HepG2 (cell line): Measurements from ENCODE around the gene SLC5A6. TPM values are rescaled to one million over a fixed set of nuclear protein-coding genes. Genes with fewer than 3 reads are reported as not detected.

Source experiments
- ATAC-seq: fragments of 200-7000 bp; cut with Tn5 transposase; 3 replicates; pipeline ENCODE4 v1.9.1; 2020; ENCODE audit warnings: mild to moderate bottlenecking, moderate library complexity
- BruUV-seq: library from RNA; stranded (reverse); fragments of 400-500 nt; replicated peaks from 2 replicates; lab custom pipeline; 2021; lab: Mats Ljungman, UMichigan
- CTCF ChIA-PET: fragments of 300-600 bp; formaldehyde crosslinking; extraction: SDS; loops from one replicate; lab custom pipeline; 2021; ENCODE audit warnings: low total read pairs, inconsistent platforms, low intra/inter-chr PET ratio; lab: Yijun Ruan, JAX
- POLR2A ChIA-PET: fragments of 350-600 bp; sonication (Branson Sonifier 250); formaldehyde crosslinking; loops from one replicate; lab custom pipeline; 2020; ENCODE audit warnings: antibody characterized with exemption, inconsistent platforms; lab: Yijun Ruan, JAX
- DNase-seq: peaks from one replicate; pipeline ENCODE4 v3.0.0-alpha.2; 2015; ENCODE audit warnings: low spot score
- FAIRE-seq: peaks from 3 replicates; lab custom pipeline; 2011; peaks lifted over from hg19 to GRCh38; lab: Jason Lieb, UNC
- H2AFZ ChIP-seq: one replicate; pipeline ENCODE4 v1.6.1; 2011; ENCODE audit warnings: low read length, inconsistent platforms
- H3K27ac ChIP-seq: fragments of 300-600 bp; 3 replicates; pipeline ENCODE4 v1.8.0; 2011; ENCODE audit warnings: mixed run types, mild to moderate bottlenecking, mixed read lengths, low read length, inconsistent platforms; ENCODE audit not compliant: insufficient read depth; ENCODE audit errors: extremely low read length
- H3K27me3 ChIP-seq, 2 experiments: fragments of 200-600 bp in 1 of 2; 2 replicates in 1 of 2; 3 replicates in 1 of 2; pipeline versions ENCODE4 v1.6.0 to v1.8.0; 2011; ENCODE audit warnings: low read length in 2 of 2, mild to moderate bottlenecking in 2 of 2, moderate library complexity in 2 of 2, inconsistent platforms in 1 of 2; ENCODE audit not compliant: insufficient read depth in 2 of 2, control insufficient read depth in 1 of 2
- H3K36me3 ChIP-seq, 2 experiments: fragments of 200-600 bp in 1 of 2; replicated peaks in 1 of 2; 2 replicates in 1 of 2; 3 replicates in 1 of 2; pipeline versions ENCODE4 v1.5.1 to v1.8.0; 2011; ENCODE audit warnings: low read length in 2 of 2, inconsistent platforms in 1 of 2; ENCODE audit not compliant: insufficient read depth in 2 of 2, control insufficient read depth in 1 of 2
- H3K4me1 ChIP-seq: 2 replicates; pipeline ENCODE4 v1.5.1; 2012; ENCODE audit warnings: low read length, inconsistent platforms; ENCODE audit not compliant: insufficient read depth
- H3K4me2 ChIP-seq: 2 replicates; pipeline ENCODE4 v1.6.0; 2011; ENCODE audit warnings: low read depth, low read length, inconsistent platforms
- H3K4me3 ChIP-seq, 3 experiments: fragments of 200-600 bp in 1 of 3; sonication (generic), shearing (Covaris generic) in 1 of 3; replicated peaks in 1 of 3; 2 replicates each; pipeline ENCODE4 v1.5.1; 2011 to 2016; ENCODE audit warnings: low read length in 3 of 3, inconsistent platforms in 2 of 3, low read depth in 2 of 3, mild to moderate bottlenecking in 2 of 3, control low read depth in 1 of 3, mixed read lengths in 1 of 3; ENCODE audit not compliant: insufficient read depth in 1 of 3
- H3K79me2 ChIP-seq: one replicate; pipeline ENCODE4 v1.6.1; 2011; ENCODE audit warnings: low read length, inconsistent platforms; ENCODE audit not compliant: insufficient read depth
- H3K9ac ChIP-seq: 2 replicates; pipeline ENCODE4 v1.6.0; 2011; ENCODE audit warnings: mild to moderate bottlenecking, low read depth, low read length, inconsistent platforms; ENCODE audit not compliant: insufficient read depth
- H3K9me3 ChIP-seq: 2 replicates; pipeline ENCODE4 v1.5.1; 2012; ENCODE audit warnings: mild to moderate bottlenecking, low read length
- H4K20me1 ChIP-seq: 2 replicates; pipeline ENCODE4 v1.6.0; 2011; ENCODE audit warnings: inconsistent platforms, mild to moderate bottlenecking, low read length, moderate library complexity; ENCODE audit not compliant: insufficient read depth
- AGO1 ChIP-seq: fragments of 200-400 bp; formaldehyde crosslinking; IDR thresholded peaks from 2 replicates; pipeline ENCODE4 v1.6.1; 2017; ENCODE audit warnings: mild to moderate bottlenecking, low read depth, low read length, moderate library complexity; ENCODE audit not compliant: poor library complexity, severe bottlenecking
- ATF1 ChIP-seq: IDR thresholded peaks from 2 replicates; pipeline ENCODE4 v1.6.1; 2016; ENCODE audit warnings: mild to moderate bottlenecking, control low read depth
- CSRNP1 ChIP-seq: sonication (generic); formaldehyde crosslinking; IDR thresholded peaks from 2 replicates; pipeline ENCODE4 v1.8.1; 2023; ENCODE audit warnings: mild to moderate bottlenecking, missing genetic modification reagents
- DBP ChIP-seq: sonication (generic); formaldehyde crosslinking; IDR thresholded peaks from 2 replicates; pipeline ENCODE4 v1.4.0; 2020; ENCODE audit warnings: missing genetic modification reagents; ENCODE audit errors: not compliant biosample characterization
- GFI1 ChIP-seq: sonication (generic); formaldehyde crosslinking; IDR thresholded peaks from 2 replicates; pipeline ENCODE4 v1.5.0; 2020; ENCODE audit warnings: missing genetic modification reagents, mild to moderate bottlenecking, borderline replicate concordance
- HNRNPH1 ChIP-seq: fragments of 200-400 bp; formaldehyde crosslinking; optimal IDR thresholded peaks from 2 replicates; pipeline ENCODE3; 2017; ENCODE audit warnings: mild to moderate bottlenecking, low read depth, low read length
- SP5 ChIP-seq: IDR thresholded peaks from 2 replicates; pipeline ENCODE4 v1.6.1; 2016; ENCODE audit warnings: low read depth, borderline replicate concordance
- ZBED4 ChIP-seq: sonication (generic); formaldehyde crosslinking; IDR thresholded peaks from 2 replicates; pipeline ENCODE4 v1.4.0; 2020; ENCODE audit warnings: missing genetic modification reagents, borderline replicate concordance
- ZNF138 ChIP-seq: sonication (generic); formaldehyde crosslinking; IDR thresholded peaks from 2 replicates; pipeline ENCODE4 v1.5.0; 2020; ENCODE audit warnings: mild to moderate bottlenecking, low read depth, missing genetic modification reagents
- ZNF274 ChIP-seq: sonication (generic); formaldehyde crosslinking; IDR thresholded peaks from 2 replicates; pipeline ENCODE4 v1.5.1; 2020; ENCODE audit warnings: mild to moderate bottlenecking, missing genetic modification reagents
- ZNF644 ChIP-seq: IDR thresholded peaks from 2 replicates; pipeline ENCODE4 v1.6.1; 2016; ENCODE audit warnings: low read depth
- ZNF761 ChIP-seq: sonication (generic); formaldehyde crosslinking; conservative IDR thresholded peaks from 2 replicates; pipeline ENCODE4 v1.4.0; 2020; ENCODE audit warnings: mild to moderate bottlenecking, missing genetic modification reagents
- ZXDC ChIP-seq: sonication (generic); formaldehyde crosslinking; IDR thresholded peaks from 2 replicates; pipeline ENCODE4 v1.5.0; 2020; ENCODE audit warnings: mild to moderate bottlenecking, missing genetic modification reagents
- WGBS: methylation state at CpG from one replicate; pipeline ENCODE4 v1.1.6; 2017; ENCODE audit warnings: low lambda C conversion rate; 5-methylcytosine and 5-hydroxymethylcytosine counted together
- in situ Hi-C: cut with HindIII; loops from 2 replicates; pipeline ENCODE4 v1.10.0; 2017; ENCODE audit warnings: low pct_unique_long_range_greater_than_20kb; ENCODE audit not compliant: extremely low pct_ligation_motif_present
- intact Hi-C: fragments of 100-400 bp; cut with micrococcal nuclease; formaldehyde crosslinking; loops from one replicate; pipeline ENCODE4 v1.10.0; 2022; ENCODE audit not compliant: unreplicated experiment
- polyA plus RNA-seq, 8 experiments: library from polyadenylated mRNA; depleted of rRNA in 3 of 8; stranded (reverse) in 7 of 8; unstranded in 1 of 8; fragments of >200 nt; fragmentation: Illumina TruSeq in 4 of 8; extraction: Trizol in 4 of 8; gene quantifications; 2 replicates each; pipeline versions ENCODE4 v1.2.1 to v1.2.3, GENCODE V29; 2011 to 2016; ENCODE audit warnings: low read depth in 4 of 8, missing spikeins in 1 of 8, mixed read lengths in 1 of 8; ENCODE audit not compliant: insufficient read depth in 1 of 8
- total RNA-seq, 5 experiments: library from RNA; depleted of rRNA; stranded (reverse); fragments of >200 nt; fragmentation: Illumina TruSeq; extraction: Trizol; gene quantifications; 2 replicates each; pipeline ENCODE4 v1.2.3, GENCODE V29; 2016; ENCODE audit warnings: low read depth in 1 of 5

Gene SLC5A6
- total and polyA plus RNA-seq, 2 of the 13 experiments (the other 11 are each of a cell fraction or from before 2014, with no cell fraction given): 135 to 417 TPM

GRCh38 chr2:27155069-27155520 lies 57.0 kb downstream of the SLC5A6 start:
- ATAC-seq: no peak
- no peak overlapping the region for H3K4me3 ChIP-seq
- CTCF ChIA-PET: no interaction called here
- 79% methylated on average over 9 of the region's 9 CpGs for WGBS
- no TSS peak for BruUV-seq
- no peak overlapping the region for H3K9ac ChIP-seq
- no peaks in the 10 kb centered on the region for H3K36me3 ChIP-seq
- in situ Hi-C loops: no loop called here
- H3K27ac ChIP-seq: no peak overlapping the region
- H3K4me2 ChIP-seq: no peak overlapping the region
- no peaks in the 10 kb centered on the region for H4K20me1 ChIP-seq
- POLR2A ChIA-PET: interaction anchor here (0.8 to 1.2 kb wide), 2 partner anchors 21 to 36 kb away, joined by 3 read pairs; partner anchors contain the start of gene PREB
- intact Hi-C loops: no loop called here
- H3K4me1 ChIP-seq: peaks cover 65% of the 10 kb centered on the region
- H3K9me3 ChIP-seq: no peaks in the 10 kb centered on the region
- no peaks in the 10 kb centered on the region for H3K79me2 ChIP-seq
- no peak overlapping the region for H2AFZ ChIP-seq
- H3K27me3 ChIP-seq: no peaks in the 10 kb centered on the region
- FAIRE-seq: no peak
- DNase-seq: no peak
- TF ChIP-seq ZXDC (CRISPR knock-in tag) (no peak), ZNF644 (CRISPR knock-in tag) (no peak), CSRNP1 (CRISPR knock-in tag) (no peak), ZBED4 (no peak), ATF1 (CRISPR knock-in tag) (no peak), ZNF274 (CRISPR knock-in tag) (no peak), ZNF761 (CRISPR knock-in tag) (no peak), GFI1 (no peak), ZNF138 (CRISPR knock-in tag) (no peak), HNRNPH1 (no peak), AGO1 (no peak), DBP (CRISPR knock-in tag) (no peak), SP5 (CRISPR knock-in tag) (no peak)
